ENCODE measurements around the gene PLEKHO2. TPM values are rescaled to one million over a fixed set of nuclear protein-coding genes. Genes with fewer than 3 reads are reported as not detected.

PLEKHO2 gene
- total RNA-seq = 7.6 TPM

GRCh38 chr15:64841344-64842095, at the start of gene PLEKHO2:
Gene PLEKHO2, plus strand, starts transcription at chr15:64841915. Its CDS starts 102 bp downstream, at chr15:64842017.

GRCh38 chr15:64825431-64826294, 16.1 kb upstream of the PLEKHO2 start, which contains the start of gene PIF1:
Gene PIF1, minus strand, starts transcription at chr15:64825647. Its CDS starts 1,312 bp downstream, at chr15:64824335.

GRCh38 chr15:64911311-64912186, 69.8 kb downstream of the PLEKHO2 start, which contains the start of gene ANKDD1A:
Gene ANKDD1A, plus strand, starts transcription at chr15:64911902. Its CDS starts 29 bp downstream, at chr15:64911931.

Other genes starting within 250 kb of the PLEKHO2 start
- 0.46 TPM for gene RBPMS2, start 66.3 kb upstream of the PLEKHO2 start, total RNA-seq
- gene PIF1, start 16.3 kb upstream of the PLEKHO2 start, total RNA-seq = 2.3 TPM
- 13.8 TPM for gene ANKDD1A, start 70.0 kb downstream of the PLEKHO2 start, total RNA-seq
- gene SPG21, start 148.0 kb downstream of the PLEKHO2 start, total RNA-seq = 55.8 TPM
- 14.5 TPM for gene MTFMT, start 187.7 kb downstream of the PLEKHO2 start, total RNA-seq
- 0.69 TPM for gene SLC51B, start 203.5 kb downstream of the PLEKHO2 start, total RNA-seq
- gene RASL12, start 226.1 kb downstream of the PLEKHO2 start, total RNA-seq = 6.2 TPM
- not detected for gene KBTBD13, start 234.8 kb downstream of the PLEKHO2 start, total RNA-seq